ENCODE measurements around the gene CELF3. TPM values are rescaled to one million over a fixed set of nuclear protein-coding genes. Genes with fewer than 3 reads are reported as not detected.

CELF3 gene
- total RNA-seq, 1 donor from 2014 or later = not detected

DNA sequence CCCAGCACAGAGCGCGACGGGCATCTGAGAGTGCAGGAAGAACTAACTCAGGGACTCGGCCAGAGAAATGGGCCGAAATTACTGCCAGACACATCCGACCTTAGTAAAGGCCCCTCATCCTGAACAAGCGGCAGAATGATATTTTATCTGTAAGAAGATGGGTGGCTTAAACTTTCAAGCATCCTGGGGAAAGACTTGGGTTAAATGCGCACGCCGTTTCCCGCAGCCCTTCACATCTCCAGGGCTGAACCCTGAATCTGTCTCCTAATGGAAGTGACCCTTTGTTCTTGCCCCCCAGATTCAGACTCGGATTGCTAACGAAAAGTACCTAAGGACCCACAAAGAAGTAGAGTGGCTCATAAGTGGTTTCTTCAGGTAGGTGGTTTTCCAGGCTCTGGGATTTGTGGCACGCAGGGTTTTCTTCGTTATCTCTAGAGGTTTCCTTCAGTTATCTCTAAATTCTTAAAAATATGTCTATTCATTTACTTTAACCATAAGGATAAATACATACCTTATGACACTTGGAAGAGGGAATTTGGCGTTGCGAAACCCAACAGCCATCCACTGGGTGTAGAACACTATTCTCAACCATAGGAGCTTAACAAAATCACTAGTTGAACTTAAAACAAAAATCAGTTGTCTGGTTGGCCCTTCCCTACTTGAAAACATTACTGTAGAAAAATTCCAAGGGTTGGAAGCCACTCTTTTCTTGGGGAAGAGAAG, 5.3 kb upstream of the CELF3 start:
- no peak overlapping the region for H3K27ac ChIP-seq
- peaks cover 5% of the 10 kb centered on the region for H3K27me3 ChIP-seq
- TF ChIP-seq, protein P1, sequence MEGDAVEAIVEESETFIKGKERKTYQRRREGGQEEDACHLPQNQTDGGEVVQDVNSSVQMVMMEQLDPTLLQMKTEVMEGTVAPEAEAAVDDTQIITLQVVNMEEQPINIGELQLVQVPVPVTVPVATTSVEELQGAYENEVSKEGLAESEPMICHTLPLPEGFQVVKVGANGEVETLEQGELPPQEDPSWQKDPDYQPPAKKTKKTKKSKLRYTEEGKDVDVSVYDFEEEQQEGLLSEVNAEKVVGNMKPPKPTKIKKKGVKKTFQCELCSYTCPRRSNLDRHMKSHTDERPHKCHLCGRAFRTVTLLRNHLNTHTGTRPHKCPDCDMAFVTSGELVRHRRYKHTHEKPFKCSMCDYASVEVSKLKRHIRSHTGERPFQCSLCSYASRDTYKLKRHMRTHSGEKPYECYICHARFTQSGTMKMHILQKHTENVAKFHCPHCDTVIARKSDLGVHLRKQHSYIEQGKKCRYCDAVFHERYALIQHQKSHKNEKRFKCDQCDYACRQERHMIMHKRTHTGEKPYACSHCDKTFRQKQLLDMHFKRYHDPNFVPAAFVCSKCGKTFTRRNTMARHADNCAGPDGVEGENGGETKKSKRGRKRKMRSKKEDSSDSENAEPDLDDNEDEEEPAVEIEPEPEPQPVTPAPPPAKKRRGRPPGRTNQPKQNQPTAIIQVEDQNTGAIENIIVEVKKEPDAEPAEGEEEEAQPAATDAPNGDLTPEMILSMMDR (IDR thresholded peaks at IDR 0.05) = no peak
- no peaks in the 10 kb centered on the region for H3K36me3 ChIP-seq
- H3K9me3 ChIP-seq = no peaks in the 10 kb centered on the region
- intact Hi-C loops (cut with DNase I) = no loop called here
- peaks cover 29% of the 10 kb centered on the region for H3K4me1 ChIP-seq
- no peak for DNase-seq
- H3K4me3 ChIP-seq = peak overlapping the region; percentile 54
- ATAC-seq = no peak

DNA sequence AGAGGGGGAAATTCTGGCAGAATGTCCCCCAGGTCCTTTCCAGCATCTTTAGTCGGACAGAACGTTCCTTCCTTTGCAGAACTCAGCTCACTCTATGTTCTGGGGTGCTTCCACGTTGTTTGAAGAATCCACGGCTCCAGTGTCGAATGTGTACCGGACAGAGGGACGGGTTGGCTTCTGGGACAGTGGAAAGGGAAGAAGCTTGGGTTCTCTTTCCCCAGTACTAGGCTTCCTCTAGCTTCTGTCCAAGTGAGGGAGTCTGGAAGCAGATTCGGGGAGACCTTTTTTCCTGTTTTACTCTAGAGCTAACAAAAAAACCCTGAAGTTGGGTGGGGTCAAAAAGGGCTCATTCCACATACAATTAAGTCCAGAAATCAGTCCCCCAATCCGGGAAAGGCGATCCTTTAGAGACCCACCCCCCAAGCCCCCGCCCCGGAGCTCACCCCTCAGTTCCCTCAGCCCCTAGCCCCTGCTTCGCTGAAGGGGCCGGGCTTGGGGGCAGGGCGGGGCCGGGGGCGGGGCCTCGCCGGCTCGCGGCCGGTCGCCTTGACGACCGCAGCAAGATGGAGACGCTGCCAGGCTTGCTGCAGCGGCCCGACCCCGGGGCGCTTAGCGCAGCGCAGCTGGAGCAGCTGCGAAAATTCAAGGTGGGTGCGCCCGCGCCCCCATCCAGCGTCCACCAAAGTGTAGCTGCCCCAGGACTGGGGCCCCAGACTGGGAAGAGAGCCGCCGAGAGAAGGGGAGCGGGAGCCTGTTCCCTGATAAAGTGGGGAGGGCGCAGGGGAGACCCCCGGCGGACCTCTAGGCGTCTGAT, 4.6 kb upstream of the CELF3 start, which contains the start of gene RIIAD1:
Gene RIIAD1 (plus strand): TSS at position 549 of the 814 bp plus-strand sequence. CDS start 15 bp downstream, at position 564.
- no peaks in the 10 kb centered on the region for H3K9me3 ChIP-seq
- H3K27me3 ChIP-seq = peaks cover 11% of the 10 kb centered on the region
- intact Hi-C loops (cut with DNase I) = no loop called here
- peaks cover 30% of the 10 kb centered on the region for H3K4me1 ChIP-seq
- TF ChIP-seq, protein P1 (IDR thresholded peaks at IDR 0.05) = no peak
- no peaks in the 10 kb centered on the region for H3K36me3 ChIP-seq
- peak within 1 kb of the TSS; percentile 54 for H3K4me3 ChIP-seq
- ATAC-seq (peak; percentile 79), DNase-seq (no peak)
- H3K27ac ChIP-seq = peak within 1 kb of the TSS; percentile 76

DNA sequence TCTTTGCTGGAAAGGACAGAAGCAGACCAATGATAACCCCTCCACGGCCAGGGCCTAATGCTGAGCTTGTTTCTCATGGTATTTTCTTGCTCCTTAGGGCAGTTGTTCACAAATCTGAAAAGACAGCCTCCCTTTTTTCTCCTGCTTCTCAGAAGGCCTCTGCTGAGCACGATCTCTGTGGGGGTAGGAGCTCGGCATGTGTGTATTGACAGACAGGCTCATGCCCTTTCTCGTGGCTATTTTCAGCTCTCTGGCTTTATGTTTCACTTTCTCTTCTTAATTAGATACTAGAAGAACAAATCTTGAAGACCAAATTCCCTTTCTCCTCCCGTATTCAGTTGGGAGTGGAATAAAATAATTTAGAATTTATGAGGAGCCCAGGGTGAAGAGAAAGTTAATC, 4.0 kb upstream of the CELF3 start:
- peak; percentile 45 for ATAC-seq
- peak overlapping the region; percentile 76 for H3K27ac ChIP-seq
- H3K4me1 ChIP-seq = peaks cover 30% of the 10 kb centered on the region
- intact Hi-C loops (cut with DNase I) = no loop called here
- TF ChIP-seq, protein P1 (IDR thresholded peaks at IDR 0.05) = no peak
- H3K9me3 ChIP-seq = no peaks in the 10 kb centered on the region
- peak overlapping the region; percentile 54 for H3K4me3 ChIP-seq
- no peaks in the 10 kb centered on the region for H3K36me3 ChIP-seq
- peaks cover 16% of the 10 kb centered on the region for H3K27me3 ChIP-seq
- DNase-seq = no peak

DNA sequence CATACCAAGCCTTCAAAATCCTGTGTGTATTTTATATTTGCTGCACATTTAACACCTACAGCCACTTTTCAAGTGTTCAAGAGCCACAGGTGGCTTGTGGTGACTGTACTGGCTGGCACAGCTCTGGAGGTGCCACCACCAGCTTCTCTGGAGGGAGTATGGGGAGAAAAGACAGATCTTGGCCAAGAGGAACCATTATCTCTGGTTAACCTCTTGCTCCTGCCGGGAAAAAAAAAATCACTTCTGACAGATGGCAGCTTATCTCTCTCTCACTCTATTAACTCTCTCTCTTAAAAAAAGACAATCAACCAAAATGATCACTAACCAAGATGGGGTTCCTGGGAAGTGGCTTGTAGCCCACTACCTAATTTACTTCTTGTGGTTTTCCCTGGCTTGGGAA, 3.5 kb upstream of the CELF3 start:
- DNase-seq = no peak
- peaks cover 16% of the 10 kb centered on the region for H3K27me3 ChIP-seq
- H3K9me3 ChIP-seq = no peaks in the 10 kb centered on the region
- peaks cover 30% of the 10 kb centered on the region for H3K4me1 ChIP-seq
- H3K27ac ChIP-seq = peak overlapping the region; percentile 76
- TF ChIP-seq, protein P1 (IDR thresholded peaks at IDR 0.05) = no peak
- intact Hi-C loops (cut with DNase I) = no loop called here
- no peak for ATAC-seq
- no peaks in the 10 kb centered on the region for H3K36me3 ChIP-seq
- H3K4me3 ChIP-seq = peak overlapping the region; percentile 54

DNA sequence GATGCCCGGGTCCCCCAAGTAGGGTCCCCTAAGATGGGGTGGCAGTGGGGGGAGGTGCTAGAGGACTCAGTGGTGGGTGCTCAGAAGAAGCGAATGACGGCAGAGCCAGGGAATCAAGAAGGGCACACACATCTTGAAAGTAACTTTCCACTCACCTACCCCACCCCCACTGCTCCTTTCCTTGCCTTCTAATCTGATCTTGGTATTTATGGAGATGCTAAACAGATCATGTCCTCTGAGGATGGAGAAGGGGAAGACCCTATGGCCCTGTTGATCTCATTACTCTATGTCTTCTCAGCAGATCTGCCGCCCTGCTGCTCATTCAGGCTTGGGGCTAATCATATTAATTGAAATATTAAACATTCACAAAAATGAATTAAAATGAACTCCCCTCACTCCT, 2.1 kb upstream of the CELF3 start:
- Histone ChIP-seq H3K27me3 (peaks cover 21% of the 10 kb centered on the region), H3K4me1 (peaks cover 30% of the 10 kb centered on the region), H3K27ac (no peak overlapping the region), H3K9me3 (no peaks in the 10 kb centered on the region), H3K4me3 (no peak overlapping the region), H3K36me3 (no peaks in the 10 kb centered on the region)
- TF ChIP-seq, protein P1 (IDR thresholded peaks at IDR 0.05) = no peak
- DNase-seq = no peak
- intact Hi-C loops (cut with DNase I) = no loop called here
- no peak for ATAC-seq

All from upper lobe of right lung (tissue), 1 donor.